Nephron (organoid): ENCODE measurements around the gene EPHA7.
A peak's percentile ranks its signal among the peaks of the same experiment; 100 is the strongest.

Experiments used
- H3K27ac Mint-ChIP-seq, 3 experiments: 2 replicates each; pipeline ENCODE4 v1.8.0; 2020; ENCODE audit warnings: mixed read lengths in 3 of 3, mild to moderate bottlenecking in 2 of 3, moderate library complexity in 1 of 3
- H3K27me3 Mint-ChIP-seq: 2 replicates; pipeline ENCODE4 v1.8.0; 2021; ENCODE audit warnings: low read depth, mild to moderate bottlenecking, moderate library complexity, mixed read lengths
- H3K36me3 Mint-ChIP-seq: 2 replicates; pipeline ENCODE4 v1.8.0; 2020; ENCODE audit warnings: low read depth, mixed read lengths
- H3K4me1 Mint-ChIP-seq: 2 replicates; pipeline ENCODE4 v1.8.0; 2020; ENCODE audit warnings: mixed read lengths
- H3K4me3 Mint-ChIP-seq, 3 experiments: 2 replicates each; pipeline ENCODE4 v1.8.0; 2020; ENCODE audit warnings: mild to moderate bottlenecking in 3 of 3, mixed read lengths in 3 of 3, moderate library complexity in 2 of 3
- H3K9me3 Mint-ChIP-seq: 2 replicates; pipeline ENCODE4 v1.8.0; 2020; ENCODE audit warnings: mixed read lengths
- CTCF ChIP-seq, 3 experiments: fragments of 200-600 bp; sonication (generic); IDR thresholded peaks; one replicate each; pipeline ENCODE4 v1.5.0; 2021; ENCODE audit warnings: antibody characterized with exemption in 3 of 3; ENCODE audit not compliant: unreplicated experiment in 3 of 3

The EPHA7 gene

GRCh38 chr6:93437491-93437890 lies 18.1 kb upstream of the EPHA7 start:
- Mint-ChIP-seq H3K27ac (no peak overlapping the region), H3K4me1 (no peaks in the 10 kb centered on the region), H3K9me3 (peaks cover 5% of the 10 kb centered on the region), H3K4me3 (no peak overlapping the region), H3K27me3 (no peaks in the 10 kb centered on the region), H3K36me3 (no peaks in the 10 kb centered on the region)
- no peak for TF ChIP-seq CTCF (IDR thresholded peaks at IDR 0.05; ENCODE audit: unreplicated experiment in 3 of 3)

GRCh38 chr6:93433592-93433991 lies 14.2 kb upstream of the EPHA7 start:
- no peaks in the 10 kb centered on the region for H3K36me3 Mint-ChIP-seq
- H3K27ac Mint-ChIP-seq, result no peak overlapping the region
- no peaks in the 10 kb centered on the region for H3K4me1 Mint-ChIP-seq
- H3K27me3 Mint-ChIP-seq, result no peaks in the 10 kb centered on the region
- H3K9me3 Mint-ChIP-seq, result peaks cover 5% of the 10 kb centered on the region
- no peak overlapping the region for H3K4me3 Mint-ChIP-seq
- no peak for TF ChIP-seq CTCF (IDR thresholded peaks at IDR 0.05; ENCODE audit: unreplicated experiment in 3 of 3)

- Mint-ChIP-seq H3K27me3 (no peaks in the 10 kb centered on the region), H3K27ac (peak overlapping the region in 1 of 3 experiments; percentile 54), H3K36me3 (no peaks in the 10 kb centered on the region), H3K4me3 (peak overlapping the region in 2 of 3 experiments; percentile 13 to 26), H3K4me1 (peaks cover 19% of the 10 kb centered on the region), H3K9me3 (no peaks in the 10 kb centered on the region)
- peak; percentile 38 to 50 (median 46) for TF ChIP-seq CTCF (IDR thresholded peaks at IDR 0.05; ENCODE audit: unreplicated experiment in 3 of 3)
Measured at GRCh38 chr6:93424303-93425064, 5.1 kb upstream of the EPHA7 start.

GRCh38 chr6:93423542-93423941 lies 4.2 kb upstream of the EPHA7 start:
- peak overlapping the region in 2 of 3 experiments; percentile 22 to 37 for H3K4me3 Mint-ChIP-seq
- TF ChIP-seq CTCF (IDR thresholded peaks at IDR 0.05; ENCODE audit: unreplicated experiment in 3 of 3), result peak; percentile 64 to 73 (median 64)
- H3K27me3 Mint-ChIP-seq, result no peaks in the 10 kb centered on the region
- H3K4me1 Mint-ChIP-seq, result peaks cover 19% of the 10 kb centered on the region
- H3K36me3 Mint-ChIP-seq, result no peaks in the 10 kb centered on the region
- peak overlapping the region in 1 of 3 experiments; percentile 34 for H3K27ac Mint-ChIP-seq
- H3K9me3 Mint-ChIP-seq, result no peaks in the 10 kb centered on the region

- peaks cover 19% of the 10 kb centered on the region for H3K4me1 Mint-ChIP-seq
- peak overlapping the region; percentile 97 to 99 (median 98) for H3K27ac Mint-ChIP-seq
- peaks cover 3% of the 10 kb centered on the region for H3K27me3 Mint-ChIP-seq
- no peak for TF ChIP-seq CTCF (IDR thresholded peaks at IDR 0.05; ENCODE audit: unreplicated experiment in 3 of 3)
- H3K9me3 Mint-ChIP-seq, result no peaks in the 10 kb centered on the region
- H3K4me3 Mint-ChIP-seq, result peak overlapping the region; percentile 87 to 98 (median 95)
- H3K36me3 Mint-ChIP-seq, result no peaks in the 10 kb centered on the region
Measured at GRCh38 chr6:93420163-93420795, 920 bp upstream of the EPHA7 start.
